Measurements from ENCODE around the gene ZBTB18.

Gene ZBTB18

GRCh38 chr1:244094880-244095528 lies 43.9 kb downstream of the ZBTB18 start:
- no peak for TF ChIP-seq SPI1 (IDR thresholded peaks at IDR 0.05; ENCODE audit: borderline replicate concordance, low read depth)
- Histone ChIP-seq H3K4me3 (replicated peaks; ENCODE audit: insufficient read depth, low read length) (no peak overlapping the region), H3K27me3 (ENCODE audit: insufficient read depth, poor library complexity, severe bottlenecking) (no peaks in the 10 kb centered on the region), H3K27ac (replicated peaks) (no peak overlapping the region)
- DNase-seq (ENCODE audit: low read depth in 1 of 2, low spot score in 1 of 2), result no peak

GRCh38 chr1:244095529-244095911 lies 44.4 kb downstream of the ZBTB18 start:
- H3K27me3 ChIP-seq (ENCODE audit: insufficient read depth, poor library complexity, severe bottlenecking), result peaks cover 4% of the 10 kb centered on the region
- no peak overlapping the region for H3K27ac ChIP-seq (replicated peaks)
- H3K4me3 ChIP-seq (replicated peaks; ENCODE audit: insufficient read depth, low read length), result no peak overlapping the region
- no peak for DNase-seq (ENCODE audit: low read depth in 1 of 2, low spot score in 1 of 2)
- TF ChIP-seq GABPA (IDR thresholded peaks at IDR 0.05; ENCODE audit: low read depth) (no peak), REST (IDR thresholded peaks at IDR 0.05; ENCODE audit: insufficient replicate concordance, low read depth) (no peak), SPI1 (IDR thresholded peaks at IDR 0.05; ENCODE audit: borderline replicate concordance, low read depth) (no peak), POLR2AphosphoS5 (IDR thresholded peaks at IDR 0.05; ENCODE audit: low read depth) (no peak)
- TF ChIP-seq, protein P1, sequence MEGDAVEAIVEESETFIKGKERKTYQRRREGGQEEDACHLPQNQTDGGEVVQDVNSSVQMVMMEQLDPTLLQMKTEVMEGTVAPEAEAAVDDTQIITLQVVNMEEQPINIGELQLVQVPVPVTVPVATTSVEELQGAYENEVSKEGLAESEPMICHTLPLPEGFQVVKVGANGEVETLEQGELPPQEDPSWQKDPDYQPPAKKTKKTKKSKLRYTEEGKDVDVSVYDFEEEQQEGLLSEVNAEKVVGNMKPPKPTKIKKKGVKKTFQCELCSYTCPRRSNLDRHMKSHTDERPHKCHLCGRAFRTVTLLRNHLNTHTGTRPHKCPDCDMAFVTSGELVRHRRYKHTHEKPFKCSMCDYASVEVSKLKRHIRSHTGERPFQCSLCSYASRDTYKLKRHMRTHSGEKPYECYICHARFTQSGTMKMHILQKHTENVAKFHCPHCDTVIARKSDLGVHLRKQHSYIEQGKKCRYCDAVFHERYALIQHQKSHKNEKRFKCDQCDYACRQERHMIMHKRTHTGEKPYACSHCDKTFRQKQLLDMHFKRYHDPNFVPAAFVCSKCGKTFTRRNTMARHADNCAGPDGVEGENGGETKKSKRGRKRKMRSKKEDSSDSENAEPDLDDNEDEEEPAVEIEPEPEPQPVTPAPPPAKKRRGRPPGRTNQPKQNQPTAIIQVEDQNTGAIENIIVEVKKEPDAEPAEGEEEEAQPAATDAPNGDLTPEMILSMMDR (IDR thresholded peaks at IDR 0.05; ENCODE audit: insufficient read depth, low read length), result no peak

DNA sequence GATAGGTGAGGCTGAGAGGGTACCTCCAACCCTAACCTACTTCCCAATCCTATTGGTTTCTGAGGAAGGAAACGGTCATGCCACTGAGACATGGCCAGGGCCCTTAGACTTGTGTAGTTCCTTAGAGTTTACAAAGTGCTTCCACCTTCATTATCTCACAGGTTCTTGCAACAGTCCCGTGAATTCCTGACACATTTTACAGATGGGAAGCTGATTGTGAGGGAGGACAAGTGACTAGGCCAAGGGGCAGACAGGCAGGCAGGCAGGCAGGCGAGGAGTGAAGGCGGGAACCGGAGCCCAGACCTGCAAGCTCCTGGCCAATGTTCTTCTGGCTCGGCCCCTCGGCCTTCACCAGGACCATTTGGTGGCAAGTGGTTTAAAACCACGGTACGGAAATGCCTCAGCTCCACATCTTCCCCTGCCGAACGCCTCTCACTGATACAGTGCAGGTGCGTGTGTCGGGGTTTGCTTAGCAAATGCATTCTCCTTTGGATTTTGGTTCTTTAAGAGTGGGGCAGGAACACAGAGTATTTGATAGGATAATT lies 45.1 kb downstream of the ZBTB18 start:
- TF ChIP-seq SPI1 (IDR thresholded peaks at IDR 0.05; ENCODE audit: borderline replicate concordance, low read depth) (no peak), REST (IDR thresholded peaks at IDR 0.05; ENCODE audit: insufficient replicate concordance, low read depth) (no peak), POLR2AphosphoS5 (IDR thresholded peaks at IDR 0.05; ENCODE audit: low read depth) (no peak), GABPA (IDR thresholded peaks at IDR 0.05; ENCODE audit: low read depth) (no peak)
- TF ChIP-seq, protein P1 (IDR thresholded peaks at IDR 0.05; ENCODE audit: insufficient read depth, low read length), result no peak
- Histone ChIP-seq H3K27ac (replicated peaks) (no peak overlapping the region), H3K27me3 (ENCODE audit: insufficient read depth, poor library complexity, severe bottlenecking) (peaks cover 4% of the 10 kb centered on the region)

GRCh38 chr1:244096691-244097090 lies 45.6 kb downstream of the ZBTB18 start:
- no peak overlapping the region for H3K4me3 ChIP-seq (replicated peaks; ENCODE audit: insufficient read depth, low read length)
- H3K27me3 ChIP-seq (ENCODE audit: insufficient read depth, poor library complexity, severe bottlenecking), result peaks cover 4% of the 10 kb centered on the region
- no peak overlapping the region for H3K27ac ChIP-seq (replicated peaks)
- no peak for DNase-seq (ENCODE audit: low read depth in 1 of 2, low spot score in 1 of 2)
- no peak for TF ChIP-seq SPI1 (IDR thresholded peaks at IDR 0.05; ENCODE audit: borderline replicate concordance, low read depth)
- TF ChIP-seq POLR2AphosphoS5 (IDR thresholded peaks at IDR 0.05; ENCODE audit: low read depth), result no peak
- TF ChIP-seq, protein P1 (IDR thresholded peaks at IDR 0.05; ENCODE audit: insufficient read depth, low read length), result no peak
- no peak for TF ChIP-seq REST (IDR thresholded peaks at IDR 0.05; ENCODE audit: insufficient replicate concordance, low read depth)
- TF ChIP-seq GABPA (IDR thresholded peaks at IDR 0.05; ENCODE audit: low read depth), result no peak

More for the DNA sequence above, 45.1 kb downstream of the ZBTB18 start:
- no peak for DNase-seq (ENCODE audit: low read depth in 1 of 2, low spot score in 1 of 2)
- H3K4me3 ChIP-seq (replicated peaks; ENCODE audit: insufficient read depth, low read length), result no peak overlapping the region
